Progenitor cell of endocrine pancreas (in vitro differentiated cells): ENCODE measurements around the gene RNF19B. TPM values are rescaled to one million over a fixed set of nuclear protein-coding genes. Genes with fewer than 3 reads are reported as not detected.
A peak's percentile ranks its signal among the peaks of the same experiment; 100 is the strongest.

ENCODE experiments used
- DNase-seq: peaks from one replicate; pipeline ENCODE4 v3.0.0; 2021; ENCODE audit warnings: low spot score; ENCODE audit not compliant: unreplicated experiment
- H3K27ac Mint-ChIP-seq: 2 replicates; pipeline ENCODE4 v1.8.0; 2021; ENCODE audit warnings: mild to moderate bottlenecking, moderate library complexity, mixed read lengths
- H3K27me3 Mint-ChIP-seq: 2 replicates; pipeline ENCODE4 v1.8.0; 2021; ENCODE audit warnings: mixed read lengths
- H3K36me3 Mint-ChIP-seq: 2 replicates; pipeline ENCODE4 v1.8.0; 2022; ENCODE audit warnings: mixed read lengths; ENCODE audit not compliant: insufficient read depth
- H3K4me1 Mint-ChIP-seq: 2 replicates; pipeline ENCODE4 v1.8.0; 2021; ENCODE audit warnings: low read depth, mixed read lengths
- H3K4me3 Mint-ChIP-seq: 2 replicates; pipeline ENCODE4 v1.8.0; 2021; ENCODE audit warnings: low read depth, mild to moderate bottlenecking, moderate library complexity, mixed read lengths
- H3K9me3 Mint-ChIP-seq: 2 replicates; pipeline ENCODE4 v1.8.0; 2021; ENCODE audit warnings: low read depth, mixed read lengths
- total RNA-seq: library from RNA; stranded (reverse); gene quantifications from 2 replicates; pipeline ENCODE4 v1.2.1, GENCODE V29; 2021
- TF ChIP-seq, protein P1 (sequence below): fragments of 200-600 bp; sonication (generic); IDR thresholded peaks from one replicate; pipeline ENCODE4 v1.5.0; 2021; ENCODE audit warnings: antibody characterized with exemption, mild to moderate bottlenecking; ENCODE audit not compliant: unreplicated experiment

RNF19B gene
- total RNA-seq, 1 donor from 2014 or later: 14.2 TPM

- Mint-ChIP-seq H3K27me3 (no peaks in the 10 kb centered on the region), H3K9me3 (no peaks in the 10 kb centered on the region), H3K36me3 (peaks cover 11% of the 10 kb centered on the region), H3K27ac (no peak overlapping the region), H3K4me3 (no peak overlapping the region), H3K4me1 (peaks cover 32% of the 10 kb centered on the region)
- TF ChIP-seq, protein P1, sequence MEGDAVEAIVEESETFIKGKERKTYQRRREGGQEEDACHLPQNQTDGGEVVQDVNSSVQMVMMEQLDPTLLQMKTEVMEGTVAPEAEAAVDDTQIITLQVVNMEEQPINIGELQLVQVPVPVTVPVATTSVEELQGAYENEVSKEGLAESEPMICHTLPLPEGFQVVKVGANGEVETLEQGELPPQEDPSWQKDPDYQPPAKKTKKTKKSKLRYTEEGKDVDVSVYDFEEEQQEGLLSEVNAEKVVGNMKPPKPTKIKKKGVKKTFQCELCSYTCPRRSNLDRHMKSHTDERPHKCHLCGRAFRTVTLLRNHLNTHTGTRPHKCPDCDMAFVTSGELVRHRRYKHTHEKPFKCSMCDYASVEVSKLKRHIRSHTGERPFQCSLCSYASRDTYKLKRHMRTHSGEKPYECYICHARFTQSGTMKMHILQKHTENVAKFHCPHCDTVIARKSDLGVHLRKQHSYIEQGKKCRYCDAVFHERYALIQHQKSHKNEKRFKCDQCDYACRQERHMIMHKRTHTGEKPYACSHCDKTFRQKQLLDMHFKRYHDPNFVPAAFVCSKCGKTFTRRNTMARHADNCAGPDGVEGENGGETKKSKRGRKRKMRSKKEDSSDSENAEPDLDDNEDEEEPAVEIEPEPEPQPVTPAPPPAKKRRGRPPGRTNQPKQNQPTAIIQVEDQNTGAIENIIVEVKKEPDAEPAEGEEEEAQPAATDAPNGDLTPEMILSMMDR: no peak
- no peak for DNase-seq
Observed at GRCh38 chr1:33004613-33005012, 40.0 kb upstream of the RNF19B start.

DNA sequence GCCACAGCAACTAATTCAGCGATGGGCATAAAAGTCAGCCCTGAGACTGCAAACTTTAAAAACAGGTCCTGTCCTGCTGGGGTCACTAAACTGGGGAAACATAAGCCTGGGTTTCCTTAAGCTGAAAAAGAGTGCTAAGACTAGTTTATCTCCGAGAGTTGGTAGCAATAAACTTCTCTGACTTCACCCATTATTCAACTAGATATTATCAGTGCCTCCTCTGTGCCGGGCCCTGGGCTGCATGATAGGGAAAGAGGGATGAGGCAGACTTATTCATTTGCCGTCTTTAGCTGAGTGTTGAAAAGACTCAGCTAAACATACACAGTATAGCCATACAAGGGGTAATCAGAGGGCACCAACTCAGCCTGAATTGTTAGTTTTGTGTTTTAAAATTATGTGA, 39.0 kb upstream of the RNF19B start:
- DNase-seq: no peak
- TF ChIP-seq, protein P1: no peak
- Mint-ChIP-seq H3K27me3 (no peaks in the 10 kb centered on the region), H3K4me1 (peaks cover 23% of the 10 kb centered on the region), H3K27ac (no peak overlapping the region), H3K9me3 (no peaks in the 10 kb centered on the region), H3K4me3 (no peak overlapping the region), H3K36me3 (peaks cover 9% of the 10 kb centered on the region)

- DNase-seq: no peak
- Mint-ChIP-seq H3K9me3 (no peaks in the 10 kb centered on the region), H3K4me3 (no peak overlapping the region), H3K27me3 (no peaks in the 10 kb centered on the region), H3K27ac (no peak overlapping the region), H3K4me1 (peaks cover 12% of the 10 kb centered on the region), H3K36me3 (no peaks in the 10 kb centered on the region)
- TF ChIP-seq, protein P1: no peak
Observed at GRCh38 chr1:33002006-33002405, 37.4 kb upstream of the RNF19B start.

DNA sequence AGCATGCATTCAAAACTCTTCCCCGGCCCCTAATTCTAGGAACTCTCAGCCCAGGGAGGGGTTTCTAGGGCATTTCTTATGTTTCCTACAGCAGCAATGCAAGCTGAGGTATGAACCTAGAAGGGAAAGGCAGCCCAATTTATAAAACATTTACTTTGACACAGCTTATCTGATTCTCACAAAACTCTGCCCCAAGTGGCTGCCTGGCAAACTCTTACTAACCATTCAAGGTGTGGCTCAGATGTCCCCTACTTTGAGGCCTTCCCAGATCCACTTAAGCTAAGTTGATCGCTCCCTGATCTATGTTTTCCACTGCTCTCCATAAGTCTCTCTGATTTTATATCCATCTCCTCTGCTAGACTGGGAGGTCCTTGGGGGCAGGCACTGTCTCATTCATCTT, 36.7 kb upstream of the RNF19B start:
- no peaks in the 10 kb centered on the region for H3K36me3 Mint-ChIP-seq
- H3K27ac Mint-ChIP-seq: no peak overlapping the region
- H3K4me3 Mint-ChIP-seq: no peak overlapping the region
- TF ChIP-seq, protein P1: peak; percentile 27
- DNase-seq: no peak
- H3K9me3 Mint-ChIP-seq: no peaks in the 10 kb centered on the region
- H3K27me3 Mint-ChIP-seq: no peaks in the 10 kb centered on the region
- peaks cover 10% of the 10 kb centered on the region for H3K4me1 Mint-ChIP-seq

GRCh38 chr1:33000427-33001026, 35.9 kb upstream of the RNF19B start:
- no peaks in the 10 kb centered on the region for H3K27me3 Mint-ChIP-seq
- no peak overlapping the region for H3K4me3 Mint-ChIP-seq
- TF ChIP-seq, protein P1: no peak
- DNase-seq: no peak
- no peaks in the 10 kb centered on the region for H3K9me3 Mint-ChIP-seq
- peak overlapping the region; percentile 1 for H3K27ac Mint-ChIP-seq
- H3K36me3 Mint-ChIP-seq: no peaks in the 10 kb centered on the region
- H3K4me1 Mint-ChIP-seq: peaks cover 4% of the 10 kb centered on the region
